HEK293 (cell line): ENCODE data around the gene PNPLA2.
A peak's percentile ranks its signal among the peaks of the same experiment; 100 is the strongest.

Experiments
- GLIS2 ChIP-seq: fragments of 450-650 bp; formaldehyde crosslinking; IDR thresholded peaks from 2 replicates; pipeline ENCODE4 v1.5.1; 2016; ENCODE audit warnings: missing biosample characterization, missing genetic modification characterization
- HOXD13 ChIP-seq: sonication (generic); formaldehyde crosslinking; IDR thresholded peaks from 2 replicates; pipeline ENCODE4 v1.8.0; 2022; ENCODE audit warnings: missing genetic modification reagents, borderline replicate concordance
- KLF1 ChIP-seq: fragments of 450-650 bp; formaldehyde crosslinking; IDR thresholded peaks from 2 replicates; pipeline ENCODE4 v1.5.1; 2016; ENCODE audit warnings: missing biosample characterization, missing genetic modification characterization
- KLF16 ChIP-seq: fragments of 450-650 bp; formaldehyde crosslinking; IDR thresholded peaks from 2 replicates; pipeline ENCODE4 v1.5.1; 2017; ENCODE audit warnings: missing biosample characterization, missing genetic modification characterization
- KLF9 ChIP-seq: fragments of 450-650 bp; formaldehyde crosslinking; IDR thresholded peaks from 2 replicates; pipeline ENCODE4 v1.5.1; 2016; ENCODE audit warnings: missing biosample characterization, missing genetic modification characterization, low read depth
- REPIN1 ChIP-seq: fragments of 450-650 bp; formaldehyde crosslinking; IDR thresholded peaks from 2 replicates; pipeline ENCODE4 v1.5.1; 2017; ENCODE audit warnings: missing biosample characterization, missing genetic modification characterization, low read depth
- SP3 ChIP-seq: fragments of 450-650 bp; formaldehyde crosslinking; IDR thresholded peaks from 2 replicates; pipeline ENCODE4 v1.5.1; 2016; ENCODE audit warnings: missing biosample characterization, missing genetic modification characterization
- SP7 ChIP-seq: fragments of 450-650 bp; formaldehyde crosslinking; IDR thresholded peaks from 2 replicates; pipeline ENCODE4 v1.5.1; 2016; ENCODE audit warnings: missing biosample characterization, missing genetic modification characterization
- TCF7L2 ChIP-seq: IDR thresholded peaks from 2 replicates; pipeline ENCODE4 v1.6.1; 2011; ENCODE audit warnings: low read depth, mild to moderate bottlenecking, inconsistent platforms, low read length, moderate library complexity, borderline replicate concordance
- TRIM28 ChIP-seq: IDR thresholded peaks from 2 replicates; pipeline ENCODE4 v1.6.1; 2011; ENCODE audit warnings: low read length, control low read depth, borderline replicate concordance
- ZBTB17 ChIP-seq: fragments of 450-650 bp; formaldehyde crosslinking; IDR thresholded peaks from 2 replicates; pipeline ENCODE4 v1.5.1; 2016; ENCODE audit warnings: missing biosample characterization, missing genetic modification characterization
- ZBTB20 ChIP-seq: fragments of 450-650 bp; formaldehyde crosslinking; IDR thresholded peaks from 2 replicates; pipeline ENCODE4 v1.5.1; 2016; ENCODE audit warnings: missing biosample characterization, missing genetic modification characterization
- ZFP69B ChIP-seq: fragments of 450-650 bp; formaldehyde crosslinking; IDR thresholded peaks from 2 replicates; pipeline ENCODE4 v1.5.1; 2016; ENCODE audit warnings: missing biosample characterization, missing genetic modification characterization
- ZNF214 ChIP-seq: fragments of 450-650 bp; formaldehyde crosslinking; IDR thresholded peaks from 2 replicates; pipeline ENCODE4 v1.5.1; 2017; ENCODE audit warnings: missing biosample characterization, mild to moderate bottlenecking, missing genetic modification characterization, borderline replicate concordance
- ZNF24 ChIP-seq: fragments of 450-650 bp; formaldehyde crosslinking; IDR thresholded peaks from 2 replicates; pipeline ENCODE4 v1.5.1; 2016; ENCODE audit warnings: missing biosample characterization, missing genetic modification characterization
- ZNF324 ChIP-seq: fragments of 450-650 bp; formaldehyde crosslinking; IDR thresholded peaks from 2 replicates; pipeline ENCODE4 v1.5.1; 2016; ENCODE audit warnings: missing biosample characterization, missing genetic modification characterization
- ZNF354C ChIP-seq: fragments of 450-650 bp; formaldehyde crosslinking; IDR thresholded peaks from 2 replicates; pipeline ENCODE4 v1.5.1; 2016; ENCODE audit warnings: missing biosample characterization, missing genetic modification characterization, low read depth, borderline replicate concordance
- ZNF510 ChIP-seq: fragments of 450-650 bp; formaldehyde crosslinking; IDR thresholded peaks from 2 replicates; pipeline ENCODE4 v1.5.1; 2018; ENCODE audit warnings: mild to moderate bottlenecking, missing genetic modification characterization, missing biosample characterization; ENCODE audit not compliant: insufficient replicate concordance
- ZNF529 ChIP-seq: fragments of 450-650 bp; formaldehyde crosslinking; IDR thresholded peaks from 2 replicates; pipeline ENCODE4 v1.5.1; 2017; ENCODE audit warnings: missing genetic modification characterization, missing biosample characterization; ENCODE audit not compliant: insufficient replicate concordance
- ZNF561 ChIP-seq: fragments of 450-650 bp; IDR thresholded peaks from 2 replicates; pipeline ENCODE4 v1.5.1; 2018; ENCODE audit warnings: missing biosample characterization, missing genetic modification characterization, borderline replicate concordance
- ZNF585B ChIP-seq: fragments of 450-650 bp; formaldehyde crosslinking; IDR thresholded peaks from 2 replicates; pipeline ENCODE4 v1.5.1; 2016; ENCODE audit warnings: missing biosample characterization, missing genetic modification characterization
- ZNF610 ChIP-seq: fragments of 450-650 bp; formaldehyde crosslinking; IDR thresholded peaks from 2 replicates; pipeline ENCODE4 v1.5.1; 2016; ENCODE audit warnings: missing biosample characterization, missing genetic modification characterization, borderline replicate concordance
- ZNF629 ChIP-seq: fragments of 450-650 bp; formaldehyde crosslinking; IDR thresholded peaks from 2 replicates; pipeline ENCODE4 v1.5.1; 2017; ENCODE audit warnings: missing biosample characterization, missing genetic modification characterization
- ZNF660 ChIP-seq: fragments of 450-650 bp; IDR thresholded peaks from 2 replicates; pipeline ENCODE4 v1.5.1; 2018; ENCODE audit warnings: missing biosample characterization, mild to moderate bottlenecking, missing genetic modification characterization
- ZNF701 ChIP-seq: fragments of 450-650 bp; formaldehyde crosslinking; IDR thresholded peaks from 2 replicates; pipeline ENCODE4 v1.5.1; 2016; ENCODE audit warnings: missing biosample characterization, missing genetic modification characterization
- ZSCAN23 ChIP-seq: fragments of 450-650 bp; formaldehyde crosslinking; IDR thresholded peaks from 2 replicates; pipeline ENCODE4 v1.5.1; 2016; ENCODE audit warnings: missing biosample characterization, missing genetic modification characterization
- ZSCAN30 ChIP-seq: fragments of 450-650 bp; IDR thresholded peaks from 2 replicates; pipeline ENCODE4 v1.5.1; 2018; ENCODE audit warnings: missing biosample characterization, mild to moderate bottlenecking, missing genetic modification characterization, moderate library complexity
- TF ChIP-seq, protein P1 (sequence below): fragments of 450-650 bp; formaldehyde crosslinking; conservative IDR thresholded peaks from 2 replicates; pipeline ENCODE4 v1.5.1; 2016; ENCODE audit warnings: low read depth, missing biosample characterization, missing genetic modification characterization
- TF ChIP-seq, protein P2 (sequence below): fragments of 450-650 bp; formaldehyde crosslinking; IDR thresholded peaks from 2 replicates; pipeline ENCODE4 v1.5.1; 2017; ENCODE audit warnings: missing biosample characterization, missing genetic modification characterization
- TF ChIP-seq, protein P3 (sequence below): fragments of 450-650 bp; formaldehyde crosslinking; IDR thresholded peaks from 2 replicates; pipeline ENCODE4 v1.5.1; 2016; ENCODE audit warnings: missing biosample characterization, missing genetic modification characterization
- TF ChIP-seq, protein P4 (sequence below): fragments of 450-650 bp; formaldehyde crosslinking; IDR thresholded peaks from 2 replicates; pipeline ENCODE4 v1.5.1; 2016; ENCODE audit warnings: missing biosample characterization, missing genetic modification characterization

PNPLA2 gene

DNA sequence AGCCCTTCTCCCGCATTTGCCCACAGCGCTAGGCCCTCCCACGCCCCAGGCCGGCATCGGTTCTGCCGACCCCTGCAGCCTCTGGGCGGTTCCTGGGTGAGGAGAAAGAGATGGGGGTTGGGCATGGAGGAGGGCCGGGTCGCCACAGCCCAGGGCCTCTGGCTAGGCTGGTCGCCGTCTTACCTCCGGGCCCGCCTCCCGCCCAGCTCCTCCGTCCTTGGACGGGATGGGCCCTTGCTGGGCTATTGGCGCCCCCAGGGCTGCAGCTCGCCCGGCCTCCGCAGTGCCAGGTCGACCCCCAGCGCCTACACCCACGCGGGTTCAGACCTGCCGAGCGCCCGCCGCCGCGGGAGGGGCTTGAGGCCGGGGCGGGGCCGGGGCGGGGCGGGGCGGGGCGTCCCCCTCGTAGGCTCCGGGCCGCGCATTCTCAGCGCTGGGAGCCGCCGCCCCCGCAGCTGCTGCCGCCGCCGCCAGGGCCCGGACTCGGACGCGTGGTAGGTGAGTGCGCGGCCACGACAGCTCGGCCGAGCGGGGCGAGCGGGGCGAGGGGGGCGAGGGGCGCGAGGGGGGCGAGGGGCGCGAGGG, 13.9 kb downstream of the PNPLA2 start, which contains the start of gene CD151 (continued):
- no peak for TF ChIP-seq ZNF510
- TF ChIP-seq HOXD13, result no peak
- TF ChIP-seq, protein P1, sequence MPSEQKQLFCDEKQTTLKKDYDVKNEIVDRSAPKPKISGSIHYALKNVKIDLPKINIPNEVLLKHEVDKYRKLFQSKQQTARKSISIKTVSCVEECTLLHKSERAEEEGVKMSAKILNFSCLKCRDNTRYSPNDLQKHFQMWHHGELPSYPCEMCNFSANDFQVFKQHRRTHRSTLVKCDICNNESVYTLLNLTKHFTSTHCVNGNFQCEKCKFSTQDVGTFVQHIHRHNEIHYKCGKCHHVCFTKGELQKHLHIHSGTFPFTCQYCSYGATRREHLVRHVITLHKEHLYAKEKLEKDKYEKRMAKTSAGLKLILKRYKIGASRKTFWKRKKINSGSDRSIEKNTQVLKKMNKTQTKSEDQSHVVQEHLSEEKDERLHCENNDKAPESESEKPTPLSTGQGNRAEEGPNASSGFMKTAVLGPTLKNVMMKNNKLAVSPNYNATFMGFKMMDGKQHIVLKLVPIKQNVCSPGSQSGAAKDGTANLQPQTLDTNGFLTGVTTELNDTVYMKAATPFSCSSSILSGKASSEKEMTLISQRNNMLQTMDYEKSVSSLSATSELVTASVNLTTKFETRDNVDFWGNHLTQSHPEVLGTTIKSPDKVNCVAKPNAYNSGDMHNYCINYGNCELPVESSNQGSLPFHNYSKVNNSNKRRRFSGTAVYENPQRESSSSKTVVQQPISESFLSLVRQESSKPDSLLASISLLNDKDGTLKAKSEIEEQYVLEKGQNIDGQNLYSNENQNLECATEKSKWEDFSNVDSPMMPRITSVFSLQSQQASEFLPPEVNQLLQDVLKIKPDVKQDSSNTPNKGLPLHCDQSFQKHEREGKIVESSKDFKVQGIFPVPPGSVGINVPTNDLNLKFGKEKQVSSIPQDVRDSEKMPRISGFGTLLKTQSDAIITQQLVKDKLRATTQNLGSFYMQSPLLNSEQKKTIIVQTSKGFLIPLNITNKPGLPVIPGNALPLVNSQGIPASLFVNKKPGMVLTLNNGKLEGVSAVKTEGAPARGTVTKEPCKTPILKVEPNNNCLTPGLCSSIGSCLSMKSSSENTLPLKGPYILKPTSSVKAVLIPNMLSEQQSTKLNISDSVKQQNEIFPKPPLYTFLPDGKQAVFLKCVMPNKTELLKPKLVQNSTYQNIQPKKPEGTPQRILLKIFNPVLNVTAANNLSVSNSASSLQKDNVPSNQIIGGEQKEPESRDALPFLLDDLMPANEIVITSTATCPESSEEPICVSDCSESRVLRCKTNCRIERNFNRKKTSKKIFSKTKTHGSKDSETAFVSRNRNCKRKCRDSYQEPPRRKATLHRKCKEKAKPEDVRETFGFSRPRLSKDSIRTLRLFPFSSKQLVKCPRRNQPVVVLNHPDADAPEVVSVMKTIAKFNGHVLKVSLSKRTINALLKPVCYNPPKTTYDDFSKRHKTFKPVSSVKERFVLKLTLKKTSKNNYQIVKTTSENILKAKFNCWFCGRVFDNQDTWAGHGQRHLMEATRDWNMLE, result no peak
- TF ChIP-seq ZNF324 (tag by site-specific recombination), result no peak
- no peak for TF ChIP-seq ZNF24 (tag by site-specific recombination)
- no peak for TF ChIP-seq ZNF585B
- 0 out of 2 replicates have a peak, but pooled peaks have one; percentile 30 for TF ChIP-seq ZBTB17 (tag by site-specific recombination)
- TF ChIP-seq ZSCAN30 (tag by site-specific recombination), result 0 out of 2 replicates have a peak, but pooled peaks have one; percentile 19
- TF ChIP-seq ZNF610, result no peak
- TF ChIP-seq, protein P2, sequence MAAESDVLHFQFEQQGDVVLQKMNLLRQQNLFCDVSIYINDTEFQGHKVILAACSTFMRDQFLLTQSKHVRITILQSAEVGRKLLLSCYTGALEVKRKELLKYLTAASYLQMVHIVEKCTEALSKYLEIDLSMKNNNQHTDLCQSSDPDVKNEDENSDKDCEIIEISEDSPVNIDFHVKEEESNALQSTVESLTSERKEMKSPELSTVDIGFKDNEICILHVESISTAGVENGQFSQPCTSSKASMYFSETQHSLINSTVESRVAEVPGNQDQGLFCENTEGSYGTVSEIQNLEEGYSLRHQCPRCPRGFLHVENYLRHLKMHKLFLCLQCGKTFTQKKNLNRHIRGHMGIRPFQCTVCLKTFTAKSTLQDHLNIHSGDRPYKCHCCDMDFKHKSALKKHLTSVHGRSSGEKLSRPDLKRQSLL (tag by site-specific recombination), result no peak
- TF ChIP-seq ZNF214 (tag by site-specific recombination), result no peak
- TF ChIP-seq KLF16, result 0 out of 2 replicates have a peak, but pooled peaks have one; percentile 16
- TF ChIP-seq GLIS2, result peak; percentile 94
- TF ChIP-seq ZSCAN23, result no peak
- TF ChIP-seq KLF1 (tag by site-specific recombination), result peak; percentile 66
- TF ChIP-seq ZNF561 (tag by site-specific recombination), result no peak
- TF ChIP-seq SP7, result 0 out of 2 replicates have a peak, but pooled peaks have one; percentile 23
- no peak for TF ChIP-seq TRIM28
- TF ChIP-seq ZNF660 (tag by site-specific recombination), result no peak
- peak; percentile 84 for TF ChIP-seq SP3 (tag by site-specific recombination)
- TF ChIP-seq REPIN1, result no peak
- no peak for TF ChIP-seq TCF7L2
- no peak for TF ChIP-seq ZNF701 (tag by site-specific recombination)
- TF ChIP-seq ZNF529, result no peak
- peak; percentile 40; the same call in 1 of the 2 replicates for TF ChIP-seq ZBTB20 (tag by site-specific recombination)
- TF ChIP-seq ZNF629 (tag by site-specific recombination), result no peak
- TF ChIP-seq ZFP69B (tag by site-specific recombination), result no peak
- TF ChIP-seq ZNF354C (tag by site-specific recombination), result no peak
- peak; percentile 41; the same call in 1 of the 2 replicates for TF ChIP-seq KLF9 (tag by site-specific recombination)
- TF ChIP-seq, protein P3, sequence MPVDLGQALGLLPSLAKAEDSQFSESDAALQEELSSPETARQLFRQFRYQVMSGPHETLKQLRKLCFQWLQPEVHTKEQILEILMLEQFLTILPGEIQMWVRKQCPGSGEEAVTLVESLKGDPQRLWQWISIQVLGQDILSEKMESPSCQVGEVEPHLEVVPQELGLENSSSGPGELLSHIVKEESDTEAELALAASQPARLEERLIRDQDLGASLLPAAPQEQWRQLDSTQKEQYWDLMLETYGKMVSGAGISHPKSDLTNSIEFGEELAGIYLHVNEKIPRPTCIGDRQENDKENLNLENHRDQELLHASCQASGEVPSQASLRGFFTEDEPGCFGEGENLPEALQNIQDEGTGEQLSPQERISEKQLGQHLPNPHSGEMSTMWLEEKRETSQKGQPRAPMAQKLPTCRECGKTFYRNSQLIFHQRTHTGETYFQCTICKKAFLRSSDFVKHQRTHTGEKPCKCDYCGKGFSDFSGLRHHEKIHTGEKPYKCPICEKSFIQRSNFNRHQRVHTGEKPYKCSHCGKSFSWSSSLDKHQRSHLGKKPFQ (tag by site-specific recombination), result no peak
- TF ChIP-seq, protein P4, sequence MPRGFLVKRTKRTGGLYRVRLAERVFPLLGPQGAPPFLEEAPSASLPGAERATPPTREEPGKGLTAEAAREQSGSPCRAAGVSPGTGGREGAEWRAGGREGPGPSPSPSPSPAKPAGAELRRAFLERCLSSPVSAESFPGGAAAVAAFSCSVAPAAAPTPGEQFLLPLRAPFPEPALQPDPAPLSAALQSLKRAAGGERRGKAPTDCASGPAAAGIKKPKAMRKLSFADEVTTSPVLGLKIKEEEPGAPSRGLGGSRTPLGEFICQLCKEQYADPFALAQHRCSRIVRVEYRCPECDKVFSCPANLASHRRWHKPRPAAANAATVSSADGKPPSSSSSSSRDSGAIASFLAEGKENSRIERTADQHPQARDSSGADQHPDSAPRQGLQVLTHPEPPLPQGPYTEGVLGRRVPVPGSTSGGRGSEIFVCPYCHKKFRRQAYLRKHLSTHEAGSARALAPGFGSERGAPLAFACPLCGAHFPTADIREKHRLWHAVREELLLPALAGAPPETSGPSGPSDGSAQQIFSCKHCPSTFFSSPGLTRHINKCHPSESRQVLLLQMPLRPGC (tag by site-specific recombination), result no peak
